ENCODE results near the gene ZNF646.

ZNF646 gene

GRCh38 chr16:31110106-31111034 lies 36.1 kb downstream of the ZNF646 start:
- Histone ChIP-seq H3K4me3 (ENCODE audit: insufficient read depth, low read length, poor library complexity, severe bottlenecking) (no peak overlapping the region), H3K36me3 (ENCODE audit: low read length) (no peaks in the 10 kb centered on the region), H3K27me3 (ENCODE audit: low read length) (no peaks in the 10 kb centered on the region), H3K27ac (ENCODE audit: low read depth, low read length) (no peak overlapping the region), H3K9ac (ENCODE audit: low read length) (no peak overlapping the region), H3K79me2 (ENCODE audit: insufficient read depth, low read length) (0 out of 2 replicates have a peak, but pooled peaks cover 7% of the 10 kb centered on the region), H3K9me2 (replicated peaks; ENCODE audit: insufficient read depth, low read length) (no peaks in the 10 kb centered on the region), H3K4me2 (ENCODE audit: low read depth, low read length, poor library complexity, severe bottlenecking) (no peak overlapping the region), H3F3A (ENCODE audit: insufficient read depth) (0 out of 2 replicates have a peak, but pooled peaks cover 16% of the 10 kb centered on the region), H3K9me3 (ENCODE audit: insufficient read depth, low read length) (no peaks in the 10 kb centered on the region), H2AFZ (ENCODE audit: low read depth, low read length, severe bottlenecking) (no peak overlapping the region), H4K20me1 (ENCODE audit: low read depth, low read length) (no peaks in the 10 kb centered on the region)
- no peak for TF ChIP-seq CTCF (IDR thresholded peaks at IDR 0.05; ENCODE audit: insufficient read depth, low read length, poor library complexity, severe bottlenecking)
- TF ChIP-seq EZH2phosphoT487 (conservative IDR thresholded peaks at IDR 0.05; ENCODE audit: low read length), result no peak

- H4K20me1 ChIP-seq (ENCODE audit: low read depth, low read length), result no peaks in the 10 kb centered on the region
- H2AFZ ChIP-seq (ENCODE audit: low read depth, low read length, severe bottlenecking), result no peak overlapping the region
- H3K9me2 ChIP-seq (replicated peaks; ENCODE audit: insufficient read depth, low read length), result no peaks in the 10 kb centered on the region
- H3K4me2 ChIP-seq (ENCODE audit: low read depth, low read length, poor library complexity, severe bottlenecking), result no peak overlapping the region
- H3K27ac ChIP-seq (ENCODE audit: low read depth, low read length), result no peak overlapping the region
- no peak overlapping the region for H3K9ac ChIP-seq (ENCODE audit: low read length)
- no peak overlapping the region for H3K4me3 ChIP-seq (ENCODE audit: insufficient read depth, low read length, poor library complexity, severe bottlenecking)
- H3K79me2 ChIP-seq (ENCODE audit: insufficient read depth, low read length), result 0 out of 2 replicates have a peak, but pooled peaks cover 11% of the 10 kb centered on the region
- H3F3A ChIP-seq (ENCODE audit: insufficient read depth), result 0 out of 2 replicates have a peak, but pooled peaks cover 12% of the 10 kb centered on the region
- TF ChIP-seq EZH2phosphoT487 (conservative IDR thresholded peaks at IDR 0.05; ENCODE audit: low read length) (no peak), CTCF (IDR thresholded peaks at IDR 0.05; ENCODE audit: insufficient read depth, low read length, poor library complexity, severe bottlenecking) (no peak)
- H3K9me3 ChIP-seq (ENCODE audit: insufficient read depth, low read length), result no peaks in the 10 kb centered on the region
- H3K27me3 ChIP-seq (ENCODE audit: low read length), result no peaks in the 10 kb centered on the region
- H3K36me3 ChIP-seq (ENCODE audit: low read length), result no peaks in the 10 kb centered on the region
Observed at GRCh38 chr16:31111881-31112466, 37.8 kb downstream of the ZNF646 start.

- H3K79me2 ChIP-seq (ENCODE audit: insufficient read depth, low read length), result 0 out of 2 replicates have a peak, but pooled peaks cover 11% of the 10 kb centered on the region
- H3K27ac ChIP-seq (ENCODE audit: low read depth, low read length), result no peak overlapping the region
- H3K9me2 ChIP-seq (replicated peaks; ENCODE audit: insufficient read depth, low read length), result no peaks in the 10 kb centered on the region
- H3K9me3 ChIP-seq (ENCODE audit: insufficient read depth, low read length), result no peaks in the 10 kb centered on the region
- H3K9ac ChIP-seq (ENCODE audit: low read length), result no peak overlapping the region
- H3K4me3 ChIP-seq (ENCODE audit: insufficient read depth, low read length, poor library complexity, severe bottlenecking), result no peak overlapping the region
- H3K27me3 ChIP-seq (ENCODE audit: low read length), result no peaks in the 10 kb centered on the region
- H2AFZ ChIP-seq (ENCODE audit: low read depth, low read length, severe bottlenecking), result no peak overlapping the region
- H4K20me1 ChIP-seq (ENCODE audit: low read depth, low read length), result no peaks in the 10 kb centered on the region
- no peaks in the 10 kb centered on the region for H3K36me3 ChIP-seq (ENCODE audit: low read length)
- H3F3A ChIP-seq (ENCODE audit: insufficient read depth), result 0 out of 2 replicates have a peak, but pooled peaks cover 5% of the 10 kb centered on the region
- TF ChIP-seq EZH2phosphoT487 (conservative IDR thresholded peaks at IDR 0.05; ENCODE audit: low read length), result no peak
- no peak for TF ChIP-seq CTCF (IDR thresholded peaks at IDR 0.05; ENCODE audit: insufficient read depth, low read length, poor library complexity, severe bottlenecking)
- H3K4me2 ChIP-seq (ENCODE audit: low read depth, low read length, poor library complexity, severe bottlenecking), result no peak overlapping the region
Observed at GRCh38 chr16:31112711-31113110, 38.5 kb downstream of the ZNF646 start.

All from SU-DHL-6 (cell line).